Measurements from ENCODE around the gene MKLN1. TPM values are rescaled to one million over a fixed set of nuclear protein-coding genes. Genes with fewer than 3 reads are reported as not detected.

MKLN1 gene
- polyA plus RNA-seq, 1 of the 3 experiments (the other 2 are of a cell fraction): 11.0 TPM

DNA sequence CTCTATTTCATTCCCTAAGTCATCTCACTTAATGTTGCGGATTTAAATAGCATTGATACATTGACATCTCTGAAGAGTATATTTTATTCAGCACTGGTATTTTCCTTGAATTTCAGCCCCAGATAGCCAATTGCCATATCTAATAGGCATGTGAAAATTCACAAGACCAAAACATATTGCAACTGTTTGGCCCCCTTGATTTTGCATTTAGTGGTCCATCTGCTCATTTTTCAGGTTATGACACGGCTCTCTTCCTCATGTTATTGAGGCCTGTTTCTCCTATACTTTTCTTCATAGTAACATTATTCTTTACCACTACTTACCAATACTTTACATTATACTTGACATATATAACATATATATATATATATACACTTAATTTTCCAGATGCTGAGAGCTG is 43.7 kb downstream of the MKLN1 start (continued):
- TF ChIP-seq, protein P1, sequence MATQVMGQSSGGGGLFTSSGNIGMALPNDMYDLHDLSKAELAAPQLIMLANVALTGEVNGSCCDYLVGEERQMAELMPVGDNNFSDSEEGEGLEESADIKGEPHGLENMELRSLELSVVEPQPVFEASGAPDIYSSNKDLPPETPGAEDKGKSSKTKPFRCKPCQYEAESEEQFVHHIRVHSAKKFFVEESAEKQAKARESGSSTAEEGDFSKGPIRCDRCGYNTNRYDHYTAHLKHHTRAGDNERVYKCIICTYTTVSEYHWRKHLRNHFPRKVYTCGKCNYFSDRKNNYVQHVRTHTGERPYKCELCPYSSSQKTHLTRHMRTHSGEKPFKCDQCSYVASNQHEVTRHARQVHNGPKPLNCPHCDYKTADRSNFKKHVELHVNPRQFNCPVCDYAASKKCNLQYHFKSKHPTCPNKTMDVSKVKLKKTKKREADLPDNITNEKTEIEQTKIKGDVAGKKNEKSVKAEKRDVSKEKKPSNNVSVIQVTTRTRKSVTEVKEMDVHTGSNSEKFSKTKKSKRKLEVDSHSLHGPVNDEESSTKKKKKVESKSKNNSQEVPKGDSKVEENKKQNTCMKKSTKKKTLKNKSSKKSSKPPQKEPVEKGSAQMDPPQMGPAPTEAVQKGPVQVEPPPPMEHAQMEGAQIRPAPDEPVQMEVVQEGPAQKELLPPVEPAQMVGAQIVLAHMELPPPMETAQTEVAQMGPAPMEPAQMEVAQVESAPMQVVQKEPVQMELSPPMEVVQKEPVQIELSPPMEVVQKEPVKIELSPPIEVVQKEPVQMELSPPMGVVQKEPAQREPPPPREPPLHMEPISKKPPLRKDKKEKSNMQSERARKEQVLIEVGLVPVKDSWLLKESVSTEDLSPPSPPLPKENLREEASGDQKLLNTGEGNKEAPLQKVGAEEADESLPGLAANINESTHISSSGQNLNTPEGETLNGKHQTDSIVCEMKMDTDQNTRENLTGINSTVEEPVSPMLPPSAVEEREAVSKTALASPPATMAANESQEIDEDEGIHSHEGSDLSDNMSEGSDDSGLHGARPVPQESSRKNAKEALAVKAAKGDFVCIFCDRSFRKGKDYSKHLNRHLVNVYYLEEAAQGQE (IDR thresholded peaks at IDR 0.05; ENCODE audit: low read depth, low read length): no peak
- TF ChIP-seq TAF1 (IDR thresholded peaks at IDR 0.05; ENCODE audit: borderline replicate concordance, low read depth, low read length) (no peak), SMC3 (IDR thresholded peaks at IDR 0.05; ENCODE audit: low read depth, low read length) (no peak), GATA2 (CRISPR knock-in tag; IDR thresholded peaks at IDR 0.05) (no peak), JUND (IDR thresholded peaks at IDR 0.05) (no peak), NRF1 (IDR thresholded peaks at IDR 0.05; ENCODE audit: low read depth, low read length) (no peak), MEF2A (IDR thresholded peaks at IDR 0.05; ENCODE audit: borderline replicate concordance, low read depth) (no peak)
- TF ChIP-seq, protein P2, sequence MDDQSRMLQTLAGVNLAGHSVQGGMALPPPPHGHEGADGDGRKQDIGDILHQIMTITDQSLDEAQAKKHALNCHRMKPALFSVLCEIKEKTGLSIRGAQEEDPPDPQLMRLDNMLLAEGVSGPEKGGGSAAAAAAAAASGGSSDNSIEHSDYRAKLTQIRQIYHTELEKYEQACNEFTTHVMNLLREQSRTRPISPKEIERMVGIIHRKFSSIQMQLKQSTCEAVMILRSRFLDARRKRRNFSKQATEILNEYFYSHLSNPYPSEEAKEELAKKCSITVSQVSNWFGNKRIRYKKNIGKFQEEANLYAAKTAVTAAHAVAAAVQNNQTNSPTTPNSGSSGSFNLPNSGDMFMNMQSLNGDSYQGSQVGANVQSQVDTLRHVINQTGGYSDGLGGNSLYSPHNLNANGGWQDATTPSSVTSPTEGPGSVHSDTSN (IDR thresholded peaks at IDR 0.05): no peak
- TF ChIP-seq, protein P3, sequence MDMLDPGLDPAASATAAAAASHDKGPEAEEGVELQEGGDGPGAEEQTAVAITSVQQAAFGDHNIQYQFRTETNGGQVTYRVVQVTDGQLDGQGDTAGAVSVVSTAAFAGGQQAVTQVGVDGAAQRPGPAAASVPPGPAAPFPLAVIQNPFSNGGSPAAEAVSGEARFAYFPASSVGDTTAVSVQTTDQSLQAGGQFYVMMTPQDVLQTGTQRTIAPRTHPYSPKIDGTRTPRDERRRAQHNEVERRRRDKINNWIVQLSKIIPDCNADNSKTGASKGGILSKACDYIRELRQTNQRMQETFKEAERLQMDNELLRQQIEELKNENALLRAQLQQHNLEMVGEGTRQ (IDR thresholded peaks at IDR 0.05; ENCODE audit: borderline replicate concordance, low read depth, low read length): no peak
- TF ChIP-seq, protein P4, sequence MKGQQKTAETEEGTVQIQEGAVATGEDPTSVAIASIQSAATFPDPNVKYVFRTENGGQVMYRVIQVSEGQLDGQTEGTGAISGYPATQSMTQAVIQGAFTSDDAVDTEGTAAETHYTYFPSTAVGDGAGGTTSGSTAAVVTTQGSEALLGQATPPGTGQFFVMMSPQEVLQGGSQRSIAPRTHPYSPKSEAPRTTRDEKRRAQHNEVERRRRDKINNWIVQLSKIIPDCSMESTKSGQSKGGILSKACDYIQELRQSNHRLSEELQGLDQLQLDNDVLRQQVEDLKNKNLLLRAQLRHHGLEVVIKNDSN (IDR thresholded peaks at IDR 0.05; ENCODE audit: borderline replicate concordance, low read depth): no peak

DNA sequence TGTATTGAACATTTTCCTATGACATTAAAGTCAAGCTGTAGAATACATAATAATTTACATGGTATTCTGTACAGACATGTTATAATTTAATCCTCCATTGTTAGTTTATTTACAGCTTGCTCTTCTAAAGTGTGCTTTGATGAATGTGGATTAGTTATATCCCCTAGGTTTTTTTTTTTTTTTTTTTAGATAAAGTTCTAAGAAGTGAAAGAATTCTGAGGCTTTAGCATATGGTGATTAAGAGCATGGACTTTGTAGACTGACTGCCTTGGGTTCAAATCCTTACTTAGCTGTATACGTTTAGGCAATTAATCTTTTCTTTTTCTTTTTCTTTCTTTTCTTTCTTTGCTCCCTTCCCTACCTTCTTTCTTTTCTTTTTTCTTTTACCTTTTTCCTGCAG is 44.9 kb downstream of the MKLN1 start:
- no peak for DNase-seq
- Histone ChIP-seq H3K9me3 (no peaks in the 10 kb centered on the region), H3K36me3 (replicated peaks in 1 of 2; ENCODE audit: control insufficient read depth in 1 of 2, insufficient read depth in 2 of 2, low read length in 1 of 2) (peaks cover 12 to 23% of the 10 kb centered on the region in 2 experiments), H3K9me2 (peaks cover 3% of the 10 kb centered on the region; the same call in 1 of the 2 replicates), H3K27ac (ENCODE audit: low read depth in 2 of 2, low read length in 1 of 2) (no peak overlapping the region), H3F3A (replicated peaks; ENCODE audit: insufficient read depth) (peaks cover 26% of the 10 kb centered on the region), H3K4me1 (ENCODE audit: control insufficient read depth in 1 of 2, insufficient read depth in 2 of 2, low read depth in 1 of 2, low read length in 1 of 2) (peaks cover 9 to 21% of the 10 kb centered on the region in 2 experiments), H3K79me2 (ENCODE audit: insufficient read depth) (peaks cover 91% of the 10 kb centered on the region), H3K9ac (no peak overlapping the region), H3K4me2 (no peak overlapping the region), H4K20me1 (ENCODE audit: insufficient read depth) (peaks cover 66% of the 10 kb centered on the region), H3K4me3 (ENCODE audit: low read depth in 2 of 2, low read length in 1 of 2) (no peak overlapping the region), H3K27me3 (ENCODE audit: insufficient read depth) (no peaks in the 10 kb centered on the region), H2AFZ (ENCODE audit: low read depth) (no peak overlapping the region)
- ChIA-PET POLR2A (no interaction called here), CTCF (interaction anchor here (0.9 to 1.4 kb wide), 2 partner anchors 19 kb away, joined by 3 read pairs; no protein-coding TSS in a partner anchor)
- WGBS (ENCODE audit: low lambda C conversion rate): 95% methylated on average over 1 of the region's 1 CpG
- no peak for TF ChIP-seq NFIC (IDR thresholded peaks at IDR 0.05; ENCODE audit: borderline replicate concordance)
- TF ChIP-seq RXRA (IDR thresholded peaks at IDR 0.05; ENCODE audit: borderline replicate concordance, low read depth): no peak
- TF ChIP-seq SIN3A (IDR thresholded peaks at IDR 0.05; ENCODE audit: borderline replicate concordance, low read depth, low read length): no peak
- TF ChIP-seq YY1 (IDR thresholded peaks at IDR 0.05; ENCODE audit: low read depth): no peak
- TF ChIP-seq RAD21 (IDR thresholded peaks at IDR 0.05; ENCODE audit: low read length): no peak
- TF ChIP-seq EZH2phosphoT487 (IDR thresholded peaks at IDR 0.05; ENCODE audit: borderline replicate concordance, low read depth): no peak
- TF ChIP-seq TAF1 (IDR thresholded peaks at IDR 0.05; ENCODE audit: borderline replicate concordance, low read depth, low read length): no peak
- TF ChIP-seq, protein P3 (IDR thresholded peaks at IDR 0.05; ENCODE audit: borderline replicate concordance, low read depth, low read length): no peak
- TF ChIP-seq FOXM1 (IDR thresholded peaks at IDR 0.05; ENCODE audit: low read depth): no peak
- no peak for TF ChIP-seq RFX5 (IDR thresholded peaks at IDR 0.05; ENCODE audit: low read length)
- TF ChIP-seq GABPA (IDR thresholded peaks at IDR 0.05; ENCODE audit: low read depth): no peak
- TF ChIP-seq NRF1 (IDR thresholded peaks at IDR 0.05; ENCODE audit: low read depth, low read length): no peak
- no peak for TF ChIP-seq TCF12 (IDR thresholded peaks at IDR 0.05)
- TF ChIP-seq, protein P5, sequence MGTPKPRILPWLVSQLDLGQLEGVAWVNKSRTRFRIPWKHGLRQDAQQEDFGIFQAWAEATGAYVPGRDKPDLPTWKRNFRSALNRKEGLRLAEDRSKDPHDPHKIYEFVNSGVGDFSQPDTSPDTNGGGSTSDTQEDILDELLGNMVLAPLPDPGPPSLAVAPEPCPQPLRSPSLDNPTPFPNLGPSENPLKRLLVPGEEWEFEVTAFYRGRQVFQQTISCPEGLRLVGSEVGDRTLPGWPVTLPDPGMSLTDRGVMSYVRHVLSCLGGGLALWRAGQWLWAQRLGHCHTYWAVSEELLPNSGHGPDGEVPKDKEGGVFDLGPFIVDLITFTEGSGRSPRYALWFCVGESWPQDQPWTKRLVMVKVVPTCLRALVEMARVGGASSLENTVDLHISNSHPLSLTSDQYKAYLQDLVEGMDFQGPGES (IDR thresholded peaks at IDR 0.05; ENCODE audit: low read depth, low read length): no peak

All from SK-N-SH (cell line).